LoVo (cell line): ENCODE data around the gene SHF.
A peak's percentile ranks its signal among the peaks of the same experiment; 100 is the strongest.

ENCODE experiments used
- DNase-seq: peaks from one replicate; pipeline ENCODE4 v3.0.0-alpha.2; 2016; ENCODE audit warnings: low spot score

Gene SHF

GRCh38 chr15:45169608-45170480 lies 17.9 kb downstream of the SHF start:
- no peak for DNase-seq

DNA sequence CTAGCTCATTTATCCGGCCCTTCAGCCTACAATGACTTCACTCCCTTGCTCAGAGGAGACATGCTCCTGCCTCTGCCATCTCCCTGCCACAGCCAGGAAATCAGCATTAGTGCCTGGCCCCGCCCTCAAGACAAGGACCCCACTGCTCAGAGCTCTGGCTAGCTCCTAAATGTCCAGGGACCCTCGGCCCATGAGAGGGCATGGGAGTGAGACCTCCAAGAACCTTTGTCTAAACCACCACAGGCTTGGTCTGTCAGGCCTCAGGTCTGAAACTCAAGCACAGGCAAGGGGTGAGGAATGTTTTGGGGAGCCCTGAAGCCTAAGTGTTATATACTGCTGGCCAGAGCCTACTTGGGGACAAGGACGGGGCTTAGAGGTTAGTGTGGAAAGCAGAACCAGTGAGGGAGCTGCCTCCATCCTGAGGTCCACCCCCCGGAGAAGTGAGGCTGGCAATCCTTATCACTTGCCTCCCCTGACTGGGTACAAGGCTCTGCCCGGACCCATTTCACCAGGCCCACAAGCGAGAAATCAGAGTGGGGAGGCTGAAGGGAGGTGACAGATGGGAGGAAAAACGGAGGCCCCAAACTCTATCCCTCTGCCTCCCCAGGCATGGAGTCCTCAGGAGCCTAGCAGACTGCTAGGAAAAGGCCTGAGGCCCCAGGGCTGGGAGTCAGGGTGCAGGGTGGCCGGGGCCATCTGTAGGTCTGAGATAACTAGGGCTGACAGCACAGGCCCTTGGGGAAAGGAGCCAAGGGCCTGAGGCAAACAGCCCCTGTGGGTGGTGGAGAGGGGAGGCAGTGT lies 18.8 kb downstream of the SHF start:
- no peak for DNase-seq

DNA sequence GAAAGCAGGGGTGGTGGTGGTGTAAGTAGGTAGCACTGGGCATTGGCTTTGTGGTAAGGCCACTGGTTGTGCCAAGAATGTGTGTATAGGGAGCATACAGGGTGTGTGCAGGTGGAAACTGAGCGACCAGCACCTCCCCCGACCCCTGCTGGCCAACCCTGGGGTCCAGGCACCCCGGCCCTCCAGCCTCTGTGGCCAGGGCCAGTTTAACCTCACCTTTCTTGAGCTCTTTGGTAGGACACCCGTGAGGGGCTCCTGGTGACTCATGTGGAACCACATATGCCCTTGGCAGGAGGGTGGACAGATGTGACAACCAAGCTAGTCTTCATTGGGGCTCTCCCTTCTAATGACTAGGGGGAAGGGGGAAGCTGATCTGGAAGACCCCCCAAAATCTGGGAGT lies 19.5 kb downstream of the SHF start:
- DNase-seq: no peak

DNA sequence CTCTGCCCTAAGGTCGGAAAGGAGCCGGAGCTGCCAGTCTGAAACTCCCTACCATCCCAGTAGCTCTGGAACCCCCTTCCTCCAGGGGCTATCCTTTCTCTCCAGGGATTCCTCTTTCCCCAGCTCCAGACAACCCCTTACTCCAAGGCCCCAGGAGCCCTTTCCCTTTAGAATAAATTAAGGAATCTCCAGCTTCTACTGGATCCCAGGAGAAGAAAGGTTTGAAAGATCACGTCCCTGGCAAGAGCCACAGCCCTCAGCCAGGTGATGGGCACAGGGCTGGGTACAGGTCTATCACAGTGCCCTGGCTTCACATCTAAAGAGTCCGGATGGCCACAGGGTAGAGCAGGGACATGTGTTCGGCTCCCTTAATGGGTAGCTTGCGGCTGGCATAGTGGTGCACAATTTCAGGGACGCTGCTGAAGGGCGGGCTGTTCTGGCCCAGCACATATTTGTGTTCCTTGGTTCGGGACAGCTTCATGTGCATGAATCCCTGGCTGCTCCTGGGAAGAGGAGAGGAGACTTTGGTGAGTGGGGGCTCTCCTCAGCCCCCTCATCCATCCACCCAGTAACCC lies 20.0 kb downstream of the SHF start:
- no peak for DNase-seq

DNA sequence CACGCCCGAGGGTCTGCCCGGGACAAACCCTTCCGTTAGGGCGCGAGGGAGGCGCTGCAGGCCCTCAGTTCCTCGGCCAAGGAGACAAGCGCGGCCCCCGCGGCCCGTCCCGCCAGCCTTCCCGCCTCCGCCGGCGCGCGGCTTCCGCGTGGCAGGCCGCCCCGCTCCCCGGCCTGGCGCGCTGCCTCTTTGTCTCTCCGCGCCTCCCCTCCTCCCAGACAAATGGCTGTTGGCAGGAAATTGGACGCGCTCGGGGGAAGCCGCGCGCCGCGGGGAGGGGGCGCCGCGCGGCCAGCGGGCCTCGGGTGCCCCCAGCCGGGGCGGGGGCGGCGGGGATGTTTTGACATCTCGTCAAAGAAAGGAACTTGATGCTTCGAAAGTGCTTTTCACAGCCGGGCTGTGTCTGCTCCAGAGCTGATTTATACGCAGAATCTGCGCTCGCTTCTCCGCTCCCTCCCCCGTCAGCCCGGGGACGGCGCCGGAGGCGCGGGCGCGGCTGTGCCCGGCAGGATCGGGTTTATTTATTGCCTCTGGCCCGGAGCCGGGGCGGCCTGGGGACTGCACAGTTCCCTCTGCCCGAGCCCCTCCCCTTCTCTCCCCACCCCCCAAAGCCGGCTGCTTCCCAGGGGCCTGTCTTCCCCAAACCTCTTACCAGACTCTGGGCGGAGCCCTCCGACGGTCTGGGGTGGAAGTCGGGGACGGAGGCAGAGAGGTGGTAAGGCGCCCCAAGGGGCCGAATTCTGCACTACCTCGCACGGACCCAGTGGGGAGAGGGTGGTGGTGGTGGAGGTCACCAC lies 20.7 kb downstream of the SHF start:
- DNase-seq: peak; percentile 84

DNA sequence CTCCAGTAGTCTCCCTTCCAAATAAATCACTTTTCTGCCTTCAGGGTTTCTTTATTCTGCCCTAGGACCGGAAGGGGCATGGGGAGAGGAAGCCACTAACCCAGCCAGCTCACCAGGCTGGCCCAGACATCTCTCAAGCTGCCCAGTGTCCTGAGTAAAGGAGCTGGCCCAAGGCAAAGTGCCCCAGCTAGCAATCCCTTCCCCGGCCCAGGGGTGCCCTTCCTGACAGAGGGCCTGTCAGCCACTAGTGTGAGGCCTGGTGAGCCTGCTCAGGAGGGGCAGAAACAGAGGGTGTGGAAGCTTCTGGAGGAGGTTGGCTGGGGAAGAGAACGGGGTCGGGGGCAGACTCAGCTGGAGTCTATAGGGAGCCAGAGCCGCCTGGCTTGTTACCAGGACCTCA lies 22.2 kb downstream of the SHF start:
- no peak for DNase-seq

DNA sequence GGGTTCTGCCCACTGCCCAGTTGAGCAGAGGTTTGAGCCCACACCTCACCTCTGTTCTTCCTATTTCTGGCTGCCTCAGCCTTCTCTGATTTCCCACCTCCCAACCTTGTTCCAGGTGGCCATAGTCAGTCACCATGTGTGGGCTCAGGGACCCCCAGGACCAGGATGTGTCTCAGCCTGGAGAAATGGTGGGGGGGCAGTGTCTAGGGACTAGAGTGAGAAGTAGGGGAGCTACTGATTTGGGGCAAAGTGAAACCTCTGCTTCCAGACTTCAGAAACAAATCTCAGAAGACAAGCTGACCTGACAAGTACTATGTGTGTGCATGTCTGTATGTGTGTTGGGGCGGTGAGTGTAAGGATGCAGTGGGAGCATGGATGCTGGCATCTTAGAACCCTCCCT lies 22.9 kb downstream of the SHF start:
- DNase-seq: no peak

- DNase-seq: no peak
These were observed 24.3 kb downstream of the SHF start for GRCh38 chr15:45163508-45163856.

DNA sequence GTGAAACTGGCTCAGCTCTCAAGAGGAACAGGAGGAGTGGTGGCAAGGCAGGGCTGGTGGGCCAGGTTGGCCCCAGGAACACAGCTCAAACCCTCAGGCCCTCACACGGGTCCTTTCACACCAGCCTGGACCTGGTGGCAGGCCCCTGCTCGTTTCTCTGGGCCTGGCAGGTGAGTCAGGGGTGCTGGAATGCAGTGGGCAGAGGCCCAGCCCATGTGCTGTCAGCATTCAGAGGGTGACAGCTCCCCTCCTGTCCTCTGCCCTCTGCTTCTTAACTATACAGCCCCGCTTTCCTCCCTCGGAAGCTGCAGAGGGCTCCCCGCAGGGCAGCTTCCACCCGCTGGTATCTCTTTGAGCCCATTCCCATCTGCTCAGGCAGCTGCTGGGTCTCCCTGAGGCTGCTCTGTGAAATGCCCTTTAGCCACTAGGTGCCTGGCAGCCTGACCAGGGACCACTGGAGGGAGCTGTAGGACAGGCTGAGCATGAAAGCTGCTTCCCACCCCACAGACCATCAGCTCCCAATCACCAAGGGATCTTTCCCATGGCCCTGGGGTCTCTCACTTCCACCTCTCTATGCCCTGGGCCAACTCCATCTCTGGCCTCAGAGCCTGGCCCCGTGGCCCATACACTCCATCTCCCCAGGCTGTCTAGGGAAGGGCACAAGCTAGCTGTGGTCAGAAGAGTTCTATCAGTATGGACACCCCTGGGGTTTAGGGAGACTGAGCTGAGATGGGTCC lies 24.8 kb downstream of the SHF start:
- peak; percentile 81 for DNase-seq

DNA sequence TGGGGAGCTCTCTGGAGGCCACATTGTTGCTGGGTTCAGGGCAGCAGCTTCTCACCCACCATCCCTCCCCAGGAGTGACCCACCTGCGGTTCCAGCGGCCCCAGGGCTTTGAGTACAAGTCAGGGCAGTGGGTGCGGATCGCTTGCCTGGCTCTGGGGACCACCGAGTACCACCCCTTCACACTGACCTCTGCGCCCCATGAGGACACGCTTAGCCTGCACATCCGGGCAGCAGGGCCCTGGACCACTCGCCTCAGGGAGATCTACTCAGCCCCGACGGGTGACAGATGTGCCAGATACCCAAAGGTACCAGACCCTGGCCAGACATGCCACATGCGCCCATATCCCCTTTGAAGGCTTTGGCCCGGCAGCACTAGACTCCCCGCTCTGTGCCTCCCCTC lies 26.1 kb downstream of the SHF start:
- no peak for DNase-seq

GRCh38 chr15:45157974-45158373 lies 29.8 kb downstream of the SHF start:
- DNase-seq: no peak

GRCh38 chr15:45156744-45157455 lies 30.9 kb downstream of the SHF start:
- DNase-seq: no peak

GRCh38 chr15:45155739-45156138 lies 32.0 kb downstream of the SHF start:
- DNase-seq: no peak

GRCh38 chr15:45151998-45152828 lies 35.6 kb downstream of the SHF start:
- DNase-seq: no peak

DNA sequence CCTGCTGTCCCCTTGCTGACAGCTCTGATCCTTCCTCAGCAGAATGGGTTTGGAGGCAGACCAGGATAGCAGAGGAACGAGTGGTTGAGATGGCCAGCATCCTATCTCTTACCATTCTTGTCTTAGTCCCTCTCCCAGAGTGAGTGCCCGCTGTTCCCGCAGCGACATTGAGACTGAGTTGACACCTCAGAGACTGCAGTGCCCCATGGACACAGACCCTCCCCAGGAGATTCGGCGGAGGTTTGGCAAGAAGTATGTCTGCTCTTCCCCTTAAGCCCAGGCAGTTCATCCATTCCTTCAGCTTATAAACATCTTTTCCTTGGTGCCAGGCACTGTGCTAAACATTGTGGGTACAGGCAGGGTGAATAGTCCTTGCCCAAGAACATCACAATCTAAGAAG lies 36.8 kb downstream of the SHF start:
- no peak for DNase-seq

- no peak for DNase-seq
These were observed 37.3 kb downstream of the SHF start for GRCh38 chr15:45150481-45150880.

DNA sequence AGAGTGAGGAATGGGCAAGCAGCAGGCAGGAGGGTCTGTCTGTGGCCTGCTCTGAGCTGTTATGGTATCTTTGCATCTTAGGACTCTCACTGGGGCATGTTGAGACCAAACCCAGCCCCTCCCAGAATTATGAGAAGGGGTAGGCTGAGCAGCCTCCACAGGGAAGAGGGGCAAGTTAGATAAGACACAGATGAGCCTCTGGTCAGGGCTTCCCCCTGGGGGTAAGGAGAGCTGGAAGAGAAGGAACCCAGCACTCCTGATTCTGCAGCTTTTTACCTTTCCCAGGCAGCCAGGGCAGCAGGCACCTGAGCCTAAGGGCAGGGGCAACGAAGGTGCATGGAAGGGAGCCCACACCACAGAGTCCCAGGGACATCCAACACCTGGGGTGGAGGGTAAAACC lies 38.7 kb downstream of the SHF start:
- no peak for DNase-seq

GRCh38 chr15:45148076-45149059 lies 39.4 kb downstream of the SHF start:
- no peak for DNase-seq

DNA sequence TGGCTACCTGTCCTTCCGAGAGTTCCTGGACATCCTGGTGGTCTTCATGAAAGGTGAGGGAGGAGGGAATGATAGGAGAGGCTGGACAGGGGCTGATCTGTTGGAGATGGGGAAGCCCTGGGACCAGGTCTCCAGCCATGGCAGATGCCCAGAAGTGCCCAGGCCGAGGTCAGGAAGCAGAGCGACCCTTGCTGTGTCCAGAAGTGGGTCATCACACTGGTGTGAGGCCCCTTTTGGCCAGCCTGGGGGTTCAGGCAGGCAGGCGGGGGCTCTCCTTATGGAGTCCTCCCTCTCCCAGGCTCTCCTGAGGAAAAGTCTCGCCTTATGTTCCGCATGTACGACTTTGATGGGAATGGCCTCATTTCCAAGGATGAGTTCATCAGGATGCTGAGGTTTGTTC lies 40.2 kb downstream of the SHF start:
- DNase-seq: no peak
